ENCODE data around the gene NPY2R.

NPY2R gene

GRCh38 chr4:155249016-155249566, 40.7 kb downstream of the NPY2R start:
- DNase-seq (ENCODE audit: low read depth) = no peak

GRCh38 chr4:155252327-155252726, 43.9 kb downstream of the NPY2R start:
- no peak for DNase-seq (ENCODE audit: low read depth)

- DNase-seq (ENCODE audit: low read depth) = no peak
Measured at GRCh38 chr4:155263480-155263879, 55.0 kb downstream of the NPY2R start.

- DNase-seq (ENCODE audit: low read depth) = no peak
Measured at GRCh38 chr4:155265113-155265512, 56.7 kb downstream of the NPY2R start.

Measured in activated T-cell treated with anti-CD3 and anti-CD28 coated beads for 48 hours (primary cell).